ENCODE measurements around the gene SYN1. TPM values are rescaled to one million over a fixed set of nuclear protein-coding genes. Genes with fewer than 3 reads are reported as not detected.

SYN1 gene
- total RNA-seq, 1 donor from 2014 or later, result 0.44 TPM

DNA sequence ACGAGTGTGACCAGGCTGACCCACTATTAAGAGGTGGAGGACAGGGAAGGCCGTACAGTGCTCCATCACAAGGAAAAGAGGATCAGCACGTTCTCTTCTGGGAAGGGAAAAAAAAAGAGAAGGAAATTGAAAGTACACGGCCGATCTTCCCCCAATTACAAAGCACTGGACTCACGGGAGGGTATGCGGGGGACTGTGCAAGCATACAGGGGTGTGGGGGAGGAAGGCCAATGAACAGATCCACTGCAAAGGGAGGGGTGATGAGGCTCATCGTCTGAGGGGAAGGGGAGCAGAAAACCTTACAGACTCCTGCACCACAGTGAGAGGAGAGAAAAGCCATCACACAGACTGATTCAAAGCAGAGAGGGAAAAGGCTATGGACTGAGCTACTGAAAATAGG is 29.6 kb upstream of the SYN1 start:
- intact Hi-C loops (cut with DNase I), result no loop called here

DNA sequence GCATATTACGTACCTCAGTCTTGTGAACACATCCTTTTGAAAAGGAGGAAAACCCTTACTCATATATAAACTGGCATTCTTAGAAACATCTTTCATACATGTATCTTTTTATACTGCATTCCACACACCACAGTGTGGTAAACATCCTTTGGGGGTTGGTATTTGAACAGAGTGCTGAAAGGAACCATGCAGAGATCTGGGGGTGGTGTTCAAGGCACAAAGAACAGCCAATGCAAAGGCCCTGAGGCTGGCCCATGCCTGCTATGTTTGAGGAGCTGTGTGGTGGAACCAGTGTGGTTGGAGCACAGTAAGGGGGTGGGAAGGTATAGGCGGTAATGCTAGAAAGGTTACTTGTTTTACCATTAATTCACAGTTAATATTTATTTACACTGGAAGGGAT is 28.7 kb upstream of the SYN1 start:
- no peak for DNase-seq
- no peaks in the 10 kb centered on the region for H3K9me3 ChIP-seq
- no peak overlapping the region for H3K27ac ChIP-seq
- H3K27me3 ChIP-seq (ENCODE audit: low read depth), result no peaks in the 10 kb centered on the region
- TF ChIP-seq, protein P1, sequence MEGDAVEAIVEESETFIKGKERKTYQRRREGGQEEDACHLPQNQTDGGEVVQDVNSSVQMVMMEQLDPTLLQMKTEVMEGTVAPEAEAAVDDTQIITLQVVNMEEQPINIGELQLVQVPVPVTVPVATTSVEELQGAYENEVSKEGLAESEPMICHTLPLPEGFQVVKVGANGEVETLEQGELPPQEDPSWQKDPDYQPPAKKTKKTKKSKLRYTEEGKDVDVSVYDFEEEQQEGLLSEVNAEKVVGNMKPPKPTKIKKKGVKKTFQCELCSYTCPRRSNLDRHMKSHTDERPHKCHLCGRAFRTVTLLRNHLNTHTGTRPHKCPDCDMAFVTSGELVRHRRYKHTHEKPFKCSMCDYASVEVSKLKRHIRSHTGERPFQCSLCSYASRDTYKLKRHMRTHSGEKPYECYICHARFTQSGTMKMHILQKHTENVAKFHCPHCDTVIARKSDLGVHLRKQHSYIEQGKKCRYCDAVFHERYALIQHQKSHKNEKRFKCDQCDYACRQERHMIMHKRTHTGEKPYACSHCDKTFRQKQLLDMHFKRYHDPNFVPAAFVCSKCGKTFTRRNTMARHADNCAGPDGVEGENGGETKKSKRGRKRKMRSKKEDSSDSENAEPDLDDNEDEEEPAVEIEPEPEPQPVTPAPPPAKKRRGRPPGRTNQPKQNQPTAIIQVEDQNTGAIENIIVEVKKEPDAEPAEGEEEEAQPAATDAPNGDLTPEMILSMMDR (IDR thresholded peaks at IDR 0.05), result no peak
- peaks cover 13% of the 10 kb centered on the region for H3K36me3 ChIP-seq
- H3K4me1 ChIP-seq, result peaks cover 14% of the 10 kb centered on the region
- intact Hi-C loops (cut with DNase I), result no loop called here
- H3K4me3 ChIP-seq, result no peak overlapping the region
- ATAC-seq, result no peak

More for the DNA sequence above, 29.6 kb upstream of the SYN1 start:
- H3K4me3 ChIP-seq, result peak overlapping the region; percentile 60
- DNase-seq (no peak), ATAC-seq (no peak)
- H3K27ac ChIP-seq, result no peak overlapping the region
- peaks cover 14% of the 10 kb centered on the region for H3K36me3 ChIP-seq
- TF ChIP-seq, protein P1 (IDR thresholded peaks at IDR 0.05), result no peak
- no peaks in the 10 kb centered on the region for H3K9me3 ChIP-seq
- H3K4me1 ChIP-seq, result peaks cover 8% of the 10 kb centered on the region
- no peaks in the 10 kb centered on the region for H3K27me3 ChIP-seq (ENCODE audit: low read depth)

DNA sequence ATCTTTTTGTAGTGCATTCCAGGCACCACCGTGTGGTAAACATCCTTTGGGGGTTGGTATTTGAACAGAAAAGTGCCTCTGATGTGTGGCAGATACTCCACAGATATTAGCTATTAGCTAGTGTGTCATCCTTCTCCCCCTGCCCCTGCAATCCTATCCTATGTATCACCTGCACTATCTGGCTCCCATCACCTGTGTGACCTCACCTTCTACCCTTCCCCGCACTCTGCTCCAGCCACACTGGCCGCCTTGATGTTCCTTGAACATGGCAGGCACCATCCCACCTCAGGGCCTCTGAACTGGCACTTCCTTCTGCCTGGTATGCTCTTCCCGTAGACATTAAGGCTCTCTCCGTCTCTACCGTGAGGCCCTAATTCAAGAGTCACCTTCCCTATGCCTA is 27.0 kb upstream of the SYN1 start:
- TF ChIP-seq, protein P1 (IDR thresholded peaks at IDR 0.05), result no peak
- intact Hi-C loops (cut with DNase I), result no loop called here
- peaks cover under 1% of the 10 kb centered on the region for H3K36me3 ChIP-seq
- H3K27ac ChIP-seq, result no peak overlapping the region
- H3K4me3 ChIP-seq, result no peak overlapping the region
- H3K9me3 ChIP-seq, result no peaks in the 10 kb centered on the region
- H3K27me3 ChIP-seq (ENCODE audit: low read depth), result no peaks in the 10 kb centered on the region
- H3K4me1 ChIP-seq, result peaks cover 14% of the 10 kb centered on the region
- ATAC-seq (no peak), DNase-seq (no peak)

DNA sequence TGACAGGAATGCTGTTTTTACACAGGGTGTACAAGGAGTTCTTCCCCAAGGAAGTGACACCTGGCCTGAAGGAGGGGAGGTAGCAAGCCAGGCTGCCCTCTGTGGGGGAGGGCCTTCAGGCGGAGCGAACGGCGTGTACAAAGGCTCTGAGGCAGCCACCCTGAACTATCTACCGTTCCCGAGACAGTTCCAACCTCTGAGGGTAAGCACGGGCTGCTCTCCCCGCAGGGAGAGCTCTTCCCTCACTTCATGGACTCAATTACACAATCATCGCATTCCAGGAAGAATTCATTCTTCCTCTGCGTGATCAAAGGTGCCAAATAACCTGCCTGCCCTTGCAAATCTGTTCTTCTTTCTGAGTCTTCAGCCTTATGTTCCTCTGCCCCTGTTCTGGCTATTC is 25.9 kb upstream of the SYN1 start:
- intact Hi-C loops (cut with DNase I), result no loop called here
- peak; percentile 6 to 13 for ATAC-seq
- H3K4me1 ChIP-seq, result peaks cover 14% of the 10 kb centered on the region
- no peak overlapping the region for H3K27ac ChIP-seq
- TF ChIP-seq, protein P1 (IDR thresholded peaks at IDR 0.05), result no peak
- peaks cover 11% of the 10 kb centered on the region for H3K36me3 ChIP-seq
- H3K27me3 ChIP-seq (ENCODE audit: low read depth), result no peaks in the 10 kb centered on the region
- no peak for DNase-seq
- no peaks in the 10 kb centered on the region for H3K9me3 ChIP-seq
- H3K4me3 ChIP-seq, result no peak overlapping the region

DNA sequence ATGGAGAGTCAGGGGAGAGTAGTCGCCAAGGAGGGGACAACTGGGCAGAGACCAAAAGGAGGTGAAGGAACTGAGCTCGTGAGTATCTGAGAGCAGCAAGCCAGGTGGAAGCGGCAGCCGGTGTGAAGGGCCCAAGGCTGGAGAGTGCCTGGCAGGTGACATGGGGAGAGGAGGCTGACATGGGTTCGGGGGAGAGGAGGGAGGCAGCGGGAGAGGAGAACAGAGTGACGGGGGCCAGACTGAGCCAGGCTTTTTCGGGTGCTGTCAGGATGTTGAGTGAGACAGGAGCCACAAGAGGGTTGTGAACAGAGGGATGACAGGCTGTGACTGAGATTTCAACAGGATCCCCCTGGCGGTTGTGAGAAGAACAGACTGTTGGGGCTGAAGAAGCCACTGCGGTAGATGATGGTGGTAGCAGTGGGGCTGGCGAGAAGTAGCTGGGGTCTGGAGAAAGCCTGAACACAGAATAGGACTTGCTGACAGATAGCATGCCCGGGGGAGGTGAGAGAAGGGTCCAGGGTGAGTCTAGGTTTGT is 25.0 kb upstream of the SYN1 start:
- no peaks in the 10 kb centered on the region for H3K9me3 ChIP-seq
- intact Hi-C loops (cut with DNase I), result no loop called here
- TF ChIP-seq, protein P1 (IDR thresholded peaks at IDR 0.05), result peak; percentile 19
- peaks cover 20% of the 10 kb centered on the region for H3K36me3 ChIP-seq
- H3K27ac ChIP-seq, result no peak overlapping the region
- H3K27me3 ChIP-seq (ENCODE audit: low read depth), result no peaks in the 10 kb centered on the region
- H3K4me1 ChIP-seq, result peaks cover 14% of the 10 kb centered on the region
- no peak overlapping the region for H3K4me3 ChIP-seq
- ATAC-seq, result peak in 1 of 2 donors; percentile 33
- DNase-seq, result no peak
